ENCODE measurements around the gene WDFY3. TPM values are rescaled to one million over a fixed set of nuclear protein-coding genes. Genes with fewer than 3 reads are reported as not detected.

The WDFY3 gene
- total RNA-seq, 1 donor from 2014 or later = 89.5 TPM

- Histone ChIP-seq H2AFZ (ENCODE audit: low read depth, low read length) (no peak overlapping the region), H3K9me3 (ENCODE audit: insufficient read depth, low read depth, low read length) (no peaks in the 10 kb centered on the region), H3K79me2 (ENCODE audit: insufficient read depth, low read length) (no peaks in the 10 kb centered on the region), H3K4me1 (ENCODE audit: insufficient read depth, low read length) (no peaks in the 10 kb centered on the region), H4K20me1 (ENCODE audit: insufficient read depth, low read length) (no peaks in the 10 kb centered on the region), H3K36me3 (ENCODE audit: insufficient read depth, low read length) (peaks cover 14% of the 10 kb centered on the region), H3K4me3 (ENCODE audit: insufficient read depth, low read depth, low read length) (no peak overlapping the region), H3K9ac (ENCODE audit: low read length) (no peak overlapping the region), H3K4me2 (ENCODE audit: low read length) (no peak overlapping the region), H3K27me3 (ENCODE audit: insufficient read depth, low read length) (no peaks in the 10 kb centered on the region), H3K27ac (ENCODE audit: low read depth, low read length) (no peak overlapping the region)
- H3K4me3 Mint-ChIP-seq (ENCODE audit: unreplicated experiment) = no peak overlapping the region
- H3K9me3 Mint-ChIP-seq (ENCODE audit: unreplicated experiment) = no peaks in the 10 kb centered on the region
- DNase-seq (ENCODE audit: low read depth) (no peak), FAIRE-seq (no peak)
- H3K27me3 Mint-ChIP-seq (ENCODE audit: low read depth, unreplicated experiment) = no peaks in the 10 kb centered on the region
- TF ChIP-seq CTCF (IDR thresholded peaks at IDR 0.05; ENCODE audit: insufficient read depth, low read depth, low read length) (no peak), EZH2 (IDR thresholded peaks at IDR 0.05; ENCODE audit: insufficient read depth, low read length) (no peak)
- no peaks in the 10 kb centered on the region for H3K4me1 Mint-ChIP-seq (ENCODE audit: low read depth, unreplicated experiment)
- peaks cover 6% of the 10 kb centered on the region for H3K36me3 Mint-ChIP-seq (ENCODE audit: low read depth, unreplicated experiment)
- H3K27ac Mint-ChIP-seq (ENCODE audit: unreplicated experiment) = no peak overlapping the region
Measured at GRCh38 chr4:84826681-84827080, 139.8 kb downstream of the WDFY3 start.

- no peaks in the 10 kb centered on the region for H3K79me2 ChIP-seq (ENCODE audit: insufficient read depth, low read length)
- H3K36me3 Mint-ChIP-seq (ENCODE audit: low read depth, unreplicated experiment) = peaks cover 2% of the 10 kb centered on the region
- no peaks in the 10 kb centered on the region for H3K9me3 Mint-ChIP-seq (ENCODE audit: unreplicated experiment)
- no peaks in the 10 kb centered on the region for H3K27me3 Mint-ChIP-seq (ENCODE audit: low read depth, unreplicated experiment)
- FAIRE-seq = peak; percentile 56
- H3K27me3 ChIP-seq (ENCODE audit: insufficient read depth, low read length) = no peaks in the 10 kb centered on the region
- no peaks in the 10 kb centered on the region for H3K4me1 Mint-ChIP-seq (ENCODE audit: low read depth, unreplicated experiment)
- H3K36me3 ChIP-seq (ENCODE audit: insufficient read depth, low read length) = peaks cover 17% of the 10 kb centered on the region
- no peak for DNase-seq (ENCODE audit: low read depth)
- H3K27ac Mint-ChIP-seq (ENCODE audit: unreplicated experiment) = no peak overlapping the region
- H3K4me3 ChIP-seq (ENCODE audit: insufficient read depth, low read depth, low read length) = no peak overlapping the region
- H3K9ac ChIP-seq (ENCODE audit: low read length) = no peak overlapping the region
- H2AFZ ChIP-seq (ENCODE audit: low read depth, low read length) = no peak overlapping the region
- no peak overlapping the region for H3K4me2 ChIP-seq (ENCODE audit: low read length)
- H3K4me3 Mint-ChIP-seq (ENCODE audit: unreplicated experiment) = no peak overlapping the region
- no peaks in the 10 kb centered on the region for H4K20me1 ChIP-seq (ENCODE audit: insufficient read depth, low read length)
- TF ChIP-seq EZH2 (IDR thresholded peaks at IDR 0.05; ENCODE audit: insufficient read depth, low read length) (no peak), CTCF (IDR thresholded peaks at IDR 0.05; ENCODE audit: insufficient read depth, low read depth, low read length) (no peak)
- H3K27ac ChIP-seq (ENCODE audit: low read depth, low read length) = no peak overlapping the region
- no peaks in the 10 kb centered on the region for H3K9me3 ChIP-seq (ENCODE audit: insufficient read depth, low read depth, low read length)
- H3K4me1 ChIP-seq (ENCODE audit: insufficient read depth, low read length) = no peaks in the 10 kb centered on the region
Measured at GRCh38 chr4:84825701-84826341, 140.7 kb downstream of the WDFY3 start.

GRCh38 chr4:84821064-84821463 lies 145.4 kb downstream of the WDFY3 start:
- FAIRE-seq (no peak), DNase-seq (ENCODE audit: low read depth) (no peak)
- no peak overlapping the region for H3K4me3 ChIP-seq (ENCODE audit: insufficient read depth, low read depth, low read length)
- no peaks in the 10 kb centered on the region for H3K79me2 ChIP-seq (ENCODE audit: insufficient read depth, low read length)
- no peak overlapping the region for H3K4me3 Mint-ChIP-seq (ENCODE audit: unreplicated experiment)
- H3K9me3 Mint-ChIP-seq (ENCODE audit: unreplicated experiment) = no peaks in the 10 kb centered on the region
- H3K36me3 Mint-ChIP-seq (ENCODE audit: low read depth, unreplicated experiment) = no peaks in the 10 kb centered on the region
- H3K9me3 ChIP-seq (ENCODE audit: insufficient read depth, low read depth, low read length) = no peaks in the 10 kb centered on the region
- H3K27me3 Mint-ChIP-seq (ENCODE audit: low read depth, unreplicated experiment) = no peaks in the 10 kb centered on the region
- H3K4me2 ChIP-seq (ENCODE audit: low read length) = no peak overlapping the region
- TF ChIP-seq CTCF (IDR thresholded peaks at IDR 0.05; ENCODE audit: insufficient read depth, low read depth, low read length) (no peak), EZH2 (IDR thresholded peaks at IDR 0.05; ENCODE audit: insufficient read depth, low read length) (no peak)
- H3K4me1 ChIP-seq (ENCODE audit: insufficient read depth, low read length) = no peaks in the 10 kb centered on the region
- no peak overlapping the region for H2AFZ ChIP-seq (ENCODE audit: low read depth, low read length)
- H3K36me3 ChIP-seq (ENCODE audit: insufficient read depth, low read length) = peaks cover 17% of the 10 kb centered on the region
- no peak overlapping the region for H3K9ac ChIP-seq (ENCODE audit: low read length)
- no peak overlapping the region for H3K27ac Mint-ChIP-seq (ENCODE audit: unreplicated experiment)
- H3K27me3 ChIP-seq (ENCODE audit: insufficient read depth, low read length) = no peaks in the 10 kb centered on the region
- H3K4me1 Mint-ChIP-seq (ENCODE audit: low read depth, unreplicated experiment) = no peaks in the 10 kb centered on the region
- H4K20me1 ChIP-seq (ENCODE audit: insufficient read depth, low read length) = no peaks in the 10 kb centered on the region
- H3K27ac ChIP-seq (ENCODE audit: low read depth, low read length) = no peak overlapping the region
